ENCODE measurements around the gene SLC37A3.

SLC37A3 gene, protein sequence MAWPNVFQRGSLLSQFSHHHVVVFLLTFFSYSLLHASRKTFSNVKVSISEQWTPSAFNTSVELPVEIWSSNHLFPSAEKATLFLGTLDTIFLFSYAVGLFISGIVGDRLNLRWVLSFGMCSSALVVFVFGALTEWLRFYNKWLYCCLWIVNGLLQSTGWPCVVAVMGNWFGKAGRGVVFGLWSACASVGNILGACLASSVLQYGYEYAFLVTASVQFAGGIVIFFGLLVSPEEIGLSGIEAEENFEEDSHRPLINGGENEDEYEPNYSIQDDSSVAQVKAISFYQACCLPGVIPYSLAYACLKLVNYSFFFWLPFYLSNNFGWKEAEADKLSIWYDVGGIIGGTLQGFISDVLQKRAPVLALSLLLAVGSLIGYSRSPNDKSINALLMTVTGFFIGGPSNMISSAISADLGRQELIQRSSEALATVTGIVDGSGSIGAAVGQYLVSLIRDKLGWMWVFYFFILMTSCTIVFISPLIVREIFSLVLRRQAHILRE

DNA sequence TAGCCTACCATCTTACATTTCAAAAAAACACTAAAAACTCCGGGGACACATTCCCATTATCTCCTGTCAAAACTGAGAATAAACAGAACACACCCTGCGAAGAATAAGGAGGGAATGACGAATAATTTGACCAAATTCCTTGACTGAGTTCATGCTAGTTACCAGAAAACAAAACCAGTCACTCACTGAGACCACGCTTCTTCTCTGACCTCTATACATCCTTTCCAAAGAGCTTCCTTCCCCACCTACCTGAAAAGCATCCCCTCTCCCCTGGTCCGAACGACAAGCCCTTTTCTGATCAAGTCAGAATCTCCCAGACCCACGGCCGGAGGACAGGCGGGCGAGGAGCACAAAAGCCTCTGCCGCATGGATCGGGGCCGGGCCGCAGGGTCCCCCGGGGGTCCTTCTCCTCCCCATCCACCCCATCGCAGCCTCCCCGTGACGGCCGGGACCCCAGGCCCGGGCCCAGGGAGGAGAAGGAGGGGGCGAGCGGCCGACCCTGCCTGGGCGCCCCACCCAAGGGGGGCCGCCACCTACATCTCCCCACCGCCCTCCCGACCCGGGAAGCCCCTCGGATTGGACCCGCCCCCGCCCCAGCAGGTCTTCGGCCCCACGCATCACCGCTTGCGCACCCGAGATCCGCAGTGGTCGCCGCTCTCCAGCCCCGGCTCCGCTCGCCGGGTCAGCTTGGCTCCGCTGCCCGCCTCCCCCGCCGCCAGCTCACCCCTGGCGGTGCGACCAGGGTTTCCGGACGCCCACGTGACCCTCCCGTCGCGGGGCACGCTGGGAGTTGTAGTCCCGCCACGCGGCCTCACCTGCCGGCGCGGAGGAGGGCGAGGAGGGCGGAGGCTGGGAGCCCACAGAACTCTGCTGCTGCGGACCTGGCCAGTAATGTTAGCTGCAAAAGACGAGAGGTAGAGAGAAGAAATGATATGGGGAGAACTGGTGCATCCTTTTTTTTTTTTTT, at the start of gene SLC37A3:
Gene SLC37A3 (minus strand): TSS at position 747 of the 967 bp plus-strand sequence. CDS start 16,004 bp downstream, outside the sequence.
- Histone ChIP-seq H3K9ac (ENCODE audit: low read length) (peak within 1 kb of the TSS; percentile 85), H3K27me3 (ENCODE audit: control insufficient read depth in 1 of 2, insufficient read depth in 2 of 2, low read length in 2 of 2) (no peaks in the 10 kb centered on the region), H3K4me3 (ENCODE audit: low read depth in 1 of 2, low read length in 2 of 2) (peak within 1 kb of the TSS; percentile 84 to 97), H3K4me1 (ENCODE audit: insufficient read depth, low read length) (peaks cover 6% of the 10 kb centered on the region), H3K9me3 (ENCODE audit: low read length) (no peaks in the 10 kb centered on the region), H3K36me3 (ENCODE audit: insufficient read depth, low read length) (no peaks in the 10 kb centered on the region), H3K27ac (ENCODE audit: low read depth, low read length) (peak within 1 kb of the TSS; percentile 96)

DNA sequence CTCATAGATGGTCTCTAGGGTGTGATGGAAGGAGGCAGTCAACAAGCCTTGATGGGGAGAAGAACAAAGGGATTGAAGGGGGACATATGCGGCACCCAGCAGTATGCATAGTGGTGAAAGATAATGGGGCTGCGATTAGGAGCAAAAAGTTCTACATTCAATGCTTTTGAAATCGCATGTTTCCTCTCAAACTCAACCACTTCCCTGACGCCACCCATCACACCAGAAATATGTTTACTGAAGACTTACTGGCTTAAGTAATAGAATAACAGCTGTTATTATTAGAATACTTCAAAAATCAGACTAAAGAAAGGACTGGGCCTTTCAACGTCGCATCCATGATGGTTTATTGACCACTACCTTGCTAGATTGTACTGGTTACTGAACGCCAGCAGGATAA, 49.5 kb upstream of the SLC37A3 start:
- H3K27ac ChIP-seq (ENCODE audit: low read depth, low read length): no peak overlapping the region
- no peak overlapping the region for H3K4me3 ChIP-seq (ENCODE audit: low read depth in 1 of 2, low read length in 2 of 2)
- H3K36me3 ChIP-seq (ENCODE audit: insufficient read depth, low read length): peaks cover 4% of the 10 kb centered on the region
- H3K9me3 ChIP-seq (ENCODE audit: low read length): no peaks in the 10 kb centered on the region
- no peak overlapping the region for H3K9ac ChIP-seq (ENCODE audit: low read length)
- H3K27me3 ChIP-seq (ENCODE audit: control insufficient read depth in 1 of 2, insufficient read depth in 2 of 2, low read length in 2 of 2): no peaks in the 10 kb centered on the region
- no peaks in the 10 kb centered on the region for H3K4me1 ChIP-seq (ENCODE audit: insufficient read depth, low read length)

DNA sequence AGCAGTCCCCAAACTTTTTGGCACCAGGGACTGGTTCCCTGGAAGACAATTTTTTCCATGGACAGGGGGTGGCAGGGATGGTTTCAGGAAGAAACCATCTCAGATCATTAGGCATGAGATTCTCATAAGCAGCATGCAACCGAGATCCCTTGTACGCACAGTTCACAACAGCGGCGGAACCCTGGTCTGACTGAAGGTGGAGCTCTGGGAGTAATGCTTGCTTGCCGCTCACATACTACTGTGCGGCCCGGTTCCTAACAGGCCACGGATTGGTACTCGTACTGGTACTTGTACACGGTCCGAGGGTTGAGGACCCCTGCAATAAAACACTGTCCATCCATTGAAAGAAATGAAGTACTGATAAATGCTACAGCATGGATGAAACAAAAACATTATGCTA, 48.1 kb upstream of the SLC37A3 start:
- Histone ChIP-seq H3K9me3 (ENCODE audit: low read length) (no peaks in the 10 kb centered on the region), H3K27me3 (ENCODE audit: control insufficient read depth in 1 of 2, insufficient read depth in 2 of 2, low read length in 2 of 2) (no peaks in the 10 kb centered on the region), H3K36me3 (ENCODE audit: insufficient read depth, low read length) (no peaks in the 10 kb centered on the region), H3K27ac (ENCODE audit: low read depth, low read length) (no peak overlapping the region), H3K4me3 (ENCODE audit: low read depth in 1 of 2, low read length in 2 of 2) (no peak overlapping the region), H3K9ac (ENCODE audit: low read length) (no peak overlapping the region), H3K4me1 (ENCODE audit: insufficient read depth, low read length) (no peaks in the 10 kb centered on the region)

DNA sequence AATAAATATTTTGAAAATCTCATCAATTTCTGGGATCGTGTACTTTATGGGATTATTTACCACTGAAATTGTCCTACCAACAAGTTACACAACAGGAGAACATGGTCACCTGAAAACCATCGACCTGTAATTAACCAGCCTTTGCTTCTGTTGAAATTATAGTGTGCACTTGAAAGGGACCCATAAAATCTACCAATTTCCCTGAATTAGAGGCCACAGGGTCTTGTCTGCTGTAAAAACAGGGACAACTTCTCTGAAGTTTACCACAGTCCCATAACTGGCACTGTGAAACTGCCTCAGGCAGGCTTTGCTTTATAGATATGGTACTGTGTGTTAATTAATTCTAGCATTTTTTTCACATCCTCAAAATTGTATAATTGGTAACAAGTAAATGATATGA, 43.2 kb upstream of the SLC37A3 start:
- no peaks in the 10 kb centered on the region for H3K36me3 ChIP-seq (ENCODE audit: insufficient read depth, low read length)
- H3K27ac ChIP-seq (ENCODE audit: low read depth, low read length): no peak overlapping the region
- no peak overlapping the region for H3K4me3 ChIP-seq (ENCODE audit: low read depth in 1 of 2, low read length in 2 of 2)
- H3K9ac ChIP-seq (ENCODE audit: low read length): no peak overlapping the region
- H3K9me3 ChIP-seq (ENCODE audit: low read length): no peaks in the 10 kb centered on the region
- H3K27me3 ChIP-seq (ENCODE audit: control insufficient read depth in 1 of 2, insufficient read depth in 2 of 2, low read length in 2 of 2): no peaks in the 10 kb centered on the region
- H3K4me1 ChIP-seq (ENCODE audit: insufficient read depth, low read length): no peaks in the 10 kb centered on the region

DNA sequence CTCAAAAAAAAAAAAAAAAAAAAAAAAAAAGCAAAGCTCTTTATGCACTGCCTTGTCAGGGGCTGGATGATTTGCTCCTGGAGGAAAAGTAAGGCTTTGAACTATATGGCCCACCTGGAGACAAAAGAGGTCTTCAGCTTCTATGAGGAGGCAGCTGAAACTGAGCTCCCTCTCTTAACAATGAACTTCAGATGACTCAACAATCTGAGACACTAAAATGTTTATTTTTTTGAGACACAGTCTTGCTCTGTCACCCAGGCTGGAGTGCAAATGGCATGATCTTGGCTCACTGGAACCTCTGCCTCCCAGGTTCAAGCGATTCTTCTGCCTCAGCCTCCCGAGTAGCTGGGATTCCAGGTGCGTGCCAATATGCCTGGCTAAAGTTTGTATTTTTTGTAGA, 42.3 kb upstream of the SLC37A3 start:
- Histone ChIP-seq H3K4me1 (ENCODE audit: insufficient read depth, low read length) (no peaks in the 10 kb centered on the region), H3K9ac (ENCODE audit: low read length) (no peak overlapping the region), H3K27me3 (ENCODE audit: control insufficient read depth in 1 of 2, insufficient read depth in 2 of 2, low read length in 2 of 2) (no peaks in the 10 kb centered on the region), H3K4me3 (ENCODE audit: low read depth in 1 of 2, low read length in 2 of 2) (no peak overlapping the region), H3K9me3 (ENCODE audit: low read length) (no peaks in the 10 kb centered on the region), H3K27ac (ENCODE audit: low read depth, low read length) (no peak overlapping the region), H3K36me3 (ENCODE audit: insufficient read depth, low read length) (no peaks in the 10 kb centered on the region)

DNA sequence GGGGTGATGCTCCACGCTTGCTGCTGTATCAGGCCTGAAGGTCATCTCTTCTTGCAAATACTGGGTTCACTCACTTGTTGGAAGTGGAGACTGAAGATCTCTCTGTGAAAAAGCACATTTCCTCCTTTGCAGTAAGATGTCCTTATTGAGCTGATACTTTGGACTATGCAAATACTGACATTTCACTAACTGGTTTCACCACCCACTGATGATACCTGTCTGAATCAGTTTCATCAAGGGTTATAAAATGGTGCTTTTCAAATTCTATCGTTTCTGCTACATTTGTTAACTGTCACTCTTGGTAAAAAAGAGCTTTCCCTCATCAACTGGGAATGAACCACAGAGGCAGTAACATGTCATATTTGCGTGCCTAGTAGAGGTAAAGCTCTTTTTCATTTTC, 41.0 kb upstream of the SLC37A3 start:
- Histone ChIP-seq H3K36me3 (ENCODE audit: insufficient read depth, low read length) (no peaks in the 10 kb centered on the region), H3K9me3 (ENCODE audit: low read length) (no peaks in the 10 kb centered on the region), H3K4me3 (ENCODE audit: low read depth in 1 of 2, low read length in 2 of 2) (no peak overlapping the region), H3K9ac (ENCODE audit: low read length) (no peak overlapping the region), H3K27me3 (ENCODE audit: control insufficient read depth in 1 of 2, insufficient read depth in 2 of 2, low read length in 2 of 2) (no peaks in the 10 kb centered on the region), H3K4me1 (ENCODE audit: insufficient read depth, low read length) (no peaks in the 10 kb centered on the region), H3K27ac (ENCODE audit: low read depth, low read length) (no peak overlapping the region)

DNA sequence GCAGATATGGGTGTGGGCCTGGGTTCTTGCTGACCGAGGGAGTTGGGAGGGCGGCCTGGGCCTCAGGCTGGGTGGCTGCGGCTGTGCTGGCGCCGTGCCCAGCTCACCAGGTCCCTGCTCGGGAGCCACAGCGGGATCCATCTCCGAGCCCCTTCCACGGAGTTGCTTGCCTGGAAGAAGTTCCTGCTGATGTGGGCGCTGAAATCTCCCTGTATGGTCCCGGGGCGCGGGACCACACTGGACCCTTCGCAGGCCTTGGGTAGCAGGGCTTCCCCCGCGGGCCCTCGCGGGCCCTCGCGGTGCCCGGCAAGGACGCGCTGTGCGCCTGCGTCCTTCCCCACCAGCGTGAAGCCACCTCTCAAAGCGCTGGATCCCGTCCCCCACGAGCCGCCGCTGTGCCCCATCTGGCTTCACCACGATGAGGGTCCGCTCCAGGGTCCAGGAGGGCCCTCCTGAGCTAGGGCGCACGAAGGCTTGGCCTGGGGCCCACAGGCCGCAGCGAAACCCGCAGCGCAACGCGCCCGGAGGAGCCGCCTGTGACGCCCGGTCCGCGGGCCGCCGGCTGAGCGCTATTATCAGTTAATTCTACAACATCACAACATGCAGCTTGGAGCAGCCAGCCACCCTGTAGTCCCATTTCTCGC, 37.0 kb upstream of the SLC37A3 start:
- H3K36me3 ChIP-seq (ENCODE audit: insufficient read depth, low read length): no peaks in the 10 kb centered on the region
- H3K4me1 ChIP-seq (ENCODE audit: insufficient read depth, low read length): no peaks in the 10 kb centered on the region
- no peak overlapping the region for H3K27ac ChIP-seq (ENCODE audit: low read depth, low read length)
- H3K4me3 ChIP-seq (ENCODE audit: low read depth in 1 of 2, low read length in 2 of 2): no peak overlapping the region
- no peak overlapping the region for H3K9ac ChIP-seq (ENCODE audit: low read length)
- no peaks in the 10 kb centered on the region for H3K9me3 ChIP-seq (ENCODE audit: low read length)
- H3K27me3 ChIP-seq (ENCODE audit: control insufficient read depth in 1 of 2, insufficient read depth in 2 of 2, low read length in 2 of 2): no peaks in the 10 kb centered on the region

DNA sequence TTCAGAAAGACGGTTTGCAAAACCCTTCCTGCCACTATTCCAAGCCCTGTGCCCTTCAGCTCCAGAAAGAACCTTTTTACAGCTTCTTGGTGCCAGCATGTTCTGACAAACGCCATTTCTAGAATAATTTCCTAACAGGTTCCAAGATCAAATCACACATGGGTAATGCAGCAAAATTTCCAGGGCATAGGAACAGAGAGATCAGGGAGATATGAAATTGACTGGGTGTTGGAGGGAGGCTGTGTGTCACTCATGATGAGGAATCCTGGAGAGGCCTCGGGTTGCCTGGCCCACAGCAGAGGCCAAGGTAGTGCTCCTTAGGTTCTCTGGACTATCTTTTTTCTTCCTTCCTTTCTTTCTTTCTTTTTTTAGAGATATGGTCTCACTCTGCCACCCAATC, 35.1 kb upstream of the SLC37A3 start:
- no peaks in the 10 kb centered on the region for H3K36me3 ChIP-seq (ENCODE audit: insufficient read depth, low read length)
- H3K4me3 ChIP-seq (ENCODE audit: low read depth in 1 of 2, low read length in 2 of 2): no peak overlapping the region
- H3K9me3 ChIP-seq (ENCODE audit: low read length): no peaks in the 10 kb centered on the region
- H3K27me3 ChIP-seq (ENCODE audit: control insufficient read depth in 1 of 2, insufficient read depth in 2 of 2, low read length in 2 of 2): no peaks in the 10 kb centered on the region
- no peak overlapping the region for H3K27ac ChIP-seq (ENCODE audit: low read depth, low read length)
- H3K9ac ChIP-seq (ENCODE audit: low read length): no peak overlapping the region
- H3K4me1 ChIP-seq (ENCODE audit: insufficient read depth, low read length): no peaks in the 10 kb centered on the region

DNA sequence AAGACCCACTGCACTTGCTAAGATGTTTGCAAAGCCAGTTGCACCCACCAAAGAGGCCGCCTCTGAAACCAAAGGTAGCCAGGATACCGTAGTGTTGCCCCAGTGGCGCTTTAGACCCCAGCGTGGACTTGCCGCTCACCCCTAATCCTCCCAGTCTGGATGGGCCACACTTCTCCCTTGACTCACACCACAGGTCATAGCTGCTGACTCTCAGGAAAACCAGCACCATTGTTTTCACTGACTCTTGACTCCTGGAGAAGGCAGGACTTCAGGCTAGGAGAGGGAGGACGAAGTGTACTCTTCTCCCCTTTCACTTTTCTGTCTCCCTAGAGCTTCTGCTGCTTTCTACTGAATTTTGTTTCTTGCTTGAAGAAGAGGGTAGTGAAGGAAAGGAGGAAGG, 27.8 kb upstream of the SLC37A3 start:
- H3K27ac ChIP-seq (ENCODE audit: low read depth, low read length): no peak overlapping the region
- no peaks in the 10 kb centered on the region for H3K9me3 ChIP-seq (ENCODE audit: low read length)
- H3K36me3 ChIP-seq (ENCODE audit: insufficient read depth, low read length): no peaks in the 10 kb centered on the region
- H3K4me1 ChIP-seq (ENCODE audit: insufficient read depth, low read length): no peaks in the 10 kb centered on the region
- H3K9ac ChIP-seq (ENCODE audit: low read length): no peak overlapping the region
- no peaks in the 10 kb centered on the region for H3K27me3 ChIP-seq (ENCODE audit: control insufficient read depth in 1 of 2, insufficient read depth in 2 of 2, low read length in 2 of 2)
- no peak overlapping the region for H3K4me3 ChIP-seq (ENCODE audit: low read depth in 1 of 2, low read length in 2 of 2)

DNA sequence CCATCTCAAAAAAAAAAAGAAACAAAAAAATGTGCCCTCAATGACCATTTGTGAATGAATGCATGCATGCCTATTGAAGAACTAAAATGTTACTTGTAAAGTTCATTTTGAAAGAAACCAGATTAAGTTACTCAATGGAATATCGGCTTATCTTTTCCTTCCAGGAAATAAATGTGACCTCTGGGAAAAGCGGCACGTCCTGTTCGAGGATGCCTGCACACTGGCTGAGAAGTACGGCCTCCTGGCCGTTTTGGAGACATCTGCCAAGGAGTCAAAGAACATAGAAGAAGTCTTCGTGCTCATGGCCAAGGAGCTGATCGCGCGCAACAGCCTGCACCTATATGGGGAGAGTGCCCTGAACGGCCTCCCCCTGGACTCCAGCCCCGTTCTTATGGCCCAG, 27.4 kb upstream of the SLC37A3 start:
- no peak overlapping the region for H3K4me3 ChIP-seq (ENCODE audit: low read depth in 1 of 2, low read length in 2 of 2)
- no peaks in the 10 kb centered on the region for H3K9me3 ChIP-seq (ENCODE audit: low read length)
- H3K27me3 ChIP-seq (ENCODE audit: control insufficient read depth in 1 of 2, insufficient read depth in 2 of 2, low read length in 2 of 2): no peaks in the 10 kb centered on the region
- no peak overlapping the region for H3K9ac ChIP-seq (ENCODE audit: low read length)
- no peaks in the 10 kb centered on the region for H3K36me3 ChIP-seq (ENCODE audit: insufficient read depth, low read length)
- no peak overlapping the region for H3K27ac ChIP-seq (ENCODE audit: low read depth, low read length)
- no peaks in the 10 kb centered on the region for H3K4me1 ChIP-seq (ENCODE audit: insufficient read depth, low read length)

DNA sequence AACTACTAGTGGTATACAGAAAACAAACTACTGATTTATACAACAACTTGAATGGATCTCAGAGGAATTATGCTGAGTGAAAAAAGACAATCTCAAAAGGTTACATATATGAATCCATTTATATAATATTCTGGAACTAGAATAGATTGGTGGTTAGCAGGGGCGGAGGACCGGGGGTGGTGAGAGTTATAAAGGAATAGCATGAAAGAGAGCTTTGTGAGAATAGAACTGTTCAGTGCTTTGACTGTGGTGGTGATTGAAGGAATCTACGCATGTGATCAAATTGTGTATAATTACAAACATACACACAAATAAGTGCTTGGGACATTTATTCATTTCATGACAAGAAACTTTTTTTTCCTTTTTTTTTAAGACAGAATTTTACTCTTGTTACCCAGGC, 25.2 kb upstream of the SLC37A3 start:
- Histone ChIP-seq H3K4me1 (ENCODE audit: insufficient read depth, low read length) (no peaks in the 10 kb centered on the region), H3K9me3 (ENCODE audit: low read length) (no peaks in the 10 kb centered on the region), H3K9ac (ENCODE audit: low read length) (no peak overlapping the region), H3K27me3 (ENCODE audit: control insufficient read depth in 1 of 2, insufficient read depth in 2 of 2, low read length in 2 of 2) (no peaks in the 10 kb centered on the region), H3K27ac (ENCODE audit: low read depth, low read length) (no peak overlapping the region), H3K36me3 (ENCODE audit: insufficient read depth, low read length) (no peaks in the 10 kb centered on the region), H3K4me3 (ENCODE audit: low read depth in 1 of 2, low read length in 2 of 2) (no peak overlapping the region)
